WTC11 (cell line): ENCODE measurements around the gene NSMCE3. TPM values are rescaled to one million over a fixed set of nuclear protein-coding genes. Genes with fewer than 3 reads are reported as not detected.

Experiments
- ATAC-seq: fragments of 200-7000 bp; cut with Tn5 transposase; 2 replicates; pipeline ENCODE4 v1.10.0; 2021; ENCODE audit warnings: mild to moderate bottlenecking, moderate library complexity
- CTCF ChIA-PET: fragments of 300-600 bp; sonication (Branson Sonifier 250); formaldehyde crosslinking; loops from one replicate; lab custom pipeline; 2021; ENCODE audit warnings: antibody characterized with exemption; lab: Charles Lee
- POLR2A ChIA-PET: fragments of 350-600 bp; sonication (Branson Sonifier 250); formaldehyde crosslinking; loops from one replicate; lab custom pipeline; 2021; ENCODE audit warnings: antibody characterized with exemption; lab: Charles Lee
- DNase-seq: peaks from one replicate; pipeline ENCODE4 v3.0.0; 2021; ENCODE audit warnings: low spot score
- H3K27ac Mint-ChIP-seq: 2 replicates; pipeline ENCODE4 v1.8.0; 2021; ENCODE audit warnings: mixed read lengths
- H3K27me3 Mint-ChIP-seq: 2 replicates; pipeline ENCODE4 v1.8.0; 2021; ENCODE audit warnings: low read depth, mild to moderate bottlenecking, moderate library complexity, mixed read lengths
- H3K36me3 Mint-ChIP-seq: 2 replicates; pipeline ENCODE4 v1.8.0; 2021; ENCODE audit warnings: mixed read lengths
- H3K4me1 Mint-ChIP-seq: 2 replicates; pipeline ENCODE4 v1.8.0; 2022; ENCODE audit warnings: mixed read lengths
- H3K4me3 Mint-ChIP-seq: 2 replicates; pipeline ENCODE4 v1.8.0; 2021; ENCODE audit warnings: mild to moderate bottlenecking, moderate library complexity, mixed read lengths
- H3K9me3 Mint-ChIP-seq: 2 replicates; pipeline ENCODE4 v1.8.0; 2021; ENCODE audit warnings: mixed read lengths
- AFF4 ChIP-seq: sonication (generic); formaldehyde crosslinking; IDR thresholded peaks from 2 replicates; pipeline ENCODE4 v1.8.1; 2023; ENCODE audit warnings: mild to moderate bottlenecking, missing genetic modification reagents, borderline replicate concordance
- CDX4 ChIP-seq: fragments of 250-450 bp; sonication (Bioruptor Pico); IDR thresholded peaks from 2 replicates; pipeline ENCODE4 v1.9.0; 2021; ENCODE audit warnings: moderate library complexity, mild to moderate bottlenecking, inconsistent platforms, borderline replicate concordance
- ESRRA ChIP-seq: sonication (generic); formaldehyde crosslinking; IDR thresholded peaks from 2 replicates; pipeline ENCODE4 v1.8.1; 2022; ENCODE audit warnings: mild to moderate bottlenecking, missing genetic modification reagents, borderline replicate concordance
- FOXP4 ChIP-seq: sonication (generic); formaldehyde crosslinking; IDR thresholded peaks from 2 replicates; pipeline ENCODE4 v1.8.0; 2022; ENCODE audit warnings: mild to moderate bottlenecking, missing genetic modification reagents
- GABPB1 ChIP-seq: sonication (generic); formaldehyde crosslinking; IDR thresholded peaks from 2 replicates; pipeline ENCODE4 v1.8.1; 2023; ENCODE audit warnings: mild to moderate bottlenecking, missing genetic modification reagents
- JAZF1 ChIP-seq: fragments of 250-450 bp; sonication (Bioruptor Pico); IDR thresholded peaks from 2 replicates; pipeline ENCODE4 v1.9.0; 2021; ENCODE audit warnings: moderate library complexity, mild to moderate bottlenecking, inconsistent platforms
- MXD4 ChIP-seq: fragments of 250-450 bp; sonication (Bioruptor Pico); IDR thresholded peaks from 2 replicates; pipeline ENCODE4 v1.8.0; 2021; ENCODE audit warnings: mild to moderate bottlenecking, moderate library complexity, borderline replicate concordance
- MYBL2 ChIP-seq: sonication (generic); formaldehyde crosslinking; IDR thresholded peaks from 2 replicates; pipeline ENCODE4 v1.8.1; 2023; ENCODE audit warnings: mild to moderate bottlenecking, moderate library complexity, missing genetic modification reagents
- NFE2L1 ChIP-seq: sonication (generic); formaldehyde crosslinking; IDR thresholded peaks from 2 replicates; pipeline ENCODE4 v1.8.1; 2023; ENCODE audit warnings: missing genetic modification reagents
- TEAD1 ChIP-seq: sonication (generic); formaldehyde crosslinking; IDR thresholded peaks from 2 replicates; pipeline ENCODE4 v1.8.0; 2022; ENCODE audit warnings: mild to moderate bottlenecking, missing genetic modification reagents
- ZNF138 ChIP-seq: sonication (generic); formaldehyde crosslinking; conservative IDR thresholded peaks from 2 replicates; pipeline ENCODE4 v1.8.1; 2022; ENCODE audit warnings: mild to moderate bottlenecking, moderate library complexity, missing genetic modification reagents
- ZNF281 ChIP-seq: sonication (generic); formaldehyde crosslinking; IDR thresholded peaks from 2 replicates; pipeline ENCODE4 v1.8.0; 2023; ENCODE audit warnings: mild to moderate bottlenecking, missing genetic modification reagents
- ZNF425 ChIP-seq: fragments of 250-450 bp; sonication (Bioruptor Pico); conservative IDR thresholded peaks from 2 replicates; pipeline ENCODE4 v1.9.0; 2021; ENCODE audit warnings: mild to moderate bottlenecking
- total RNA-seq: library from RNA; stranded (reverse); gene quantifications from 3 replicates; pipeline ENCODE4 v1.2.3, GENCODE V29; 2021
- TF ChIP-seq, protein P1 (sequence below): sonication (generic); formaldehyde crosslinking; IDR thresholded peaks from 2 replicates; pipeline ENCODE4 v1.8.1; 2022; ENCODE audit warnings: mild to moderate bottlenecking, missing genetic modification reagents, moderate library complexity, borderline replicate concordance
- TF ChIP-seq, protein P2 (sequence below): fragments of 250-450 bp; sonication (Bioruptor Pico); IDR thresholded peaks from 2 replicates; pipeline ENCODE4 v1.9.0; 2021; ENCODE audit warnings: mild to moderate bottlenecking
- TF ChIP-seq, protein P3 (sequence below): sonication (generic); formaldehyde crosslinking; IDR thresholded peaks from 2 replicates; pipeline ENCODE4 v1.8.0; 2022; ENCODE audit warnings: mild to moderate bottlenecking, missing genetic modification reagents

The NSMCE3 gene
- total RNA-seq, 1 experiment from 2014 or later: 6.6 TPM

DNA sequence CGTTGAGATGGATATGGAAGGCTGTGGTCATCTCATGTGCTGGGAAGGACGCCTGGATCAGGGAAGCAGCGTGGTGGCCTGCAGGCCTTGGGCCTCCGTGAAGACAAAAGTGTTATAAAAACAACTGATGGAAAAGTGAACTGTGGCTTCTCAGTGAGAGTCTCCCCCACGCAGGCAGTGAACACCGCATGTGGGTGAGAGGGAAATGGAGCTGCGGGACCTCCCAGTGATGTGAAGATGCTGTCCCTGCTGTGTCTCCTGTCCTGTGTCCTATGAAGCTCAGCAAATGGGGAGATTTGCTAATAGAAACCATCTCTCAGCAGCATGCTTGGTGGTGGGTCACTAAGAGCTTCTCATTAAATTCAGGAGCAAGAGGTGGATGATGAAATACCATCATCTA lies 25.1 kb downstream of the NSMCE3 start:
- TF ChIP-seq TEAD1: no peak
- TF ChIP-seq MXD4: no peak
- TF ChIP-seq NFE2L1: no peak
- TF ChIP-seq ESRRA: no peak
- no peak for TF ChIP-seq AFF4 (CRISPR knock-in tag)
- TF ChIP-seq, protein P1, sequence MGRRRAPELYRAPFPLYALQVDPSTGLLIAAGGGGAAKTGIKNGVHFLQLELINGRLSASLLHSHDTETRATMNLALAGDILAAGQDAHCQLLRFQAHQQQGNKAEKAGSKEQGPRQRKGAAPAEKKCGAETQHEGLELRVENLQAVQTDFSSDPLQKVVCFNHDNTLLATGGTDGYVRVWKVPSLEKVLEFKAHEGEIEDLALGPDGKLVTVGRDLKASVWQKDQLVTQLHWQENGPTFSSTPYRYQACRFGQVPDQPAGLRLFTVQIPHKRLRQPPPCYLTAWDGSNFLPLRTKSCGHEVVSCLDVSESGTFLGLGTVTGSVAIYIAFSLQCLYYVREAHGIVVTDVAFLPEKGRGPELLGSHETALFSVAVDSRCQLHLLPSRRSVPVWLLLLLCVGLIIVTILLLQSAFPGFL (CRISPR knock-in tag): no peak
- TF ChIP-seq, protein P2, sequence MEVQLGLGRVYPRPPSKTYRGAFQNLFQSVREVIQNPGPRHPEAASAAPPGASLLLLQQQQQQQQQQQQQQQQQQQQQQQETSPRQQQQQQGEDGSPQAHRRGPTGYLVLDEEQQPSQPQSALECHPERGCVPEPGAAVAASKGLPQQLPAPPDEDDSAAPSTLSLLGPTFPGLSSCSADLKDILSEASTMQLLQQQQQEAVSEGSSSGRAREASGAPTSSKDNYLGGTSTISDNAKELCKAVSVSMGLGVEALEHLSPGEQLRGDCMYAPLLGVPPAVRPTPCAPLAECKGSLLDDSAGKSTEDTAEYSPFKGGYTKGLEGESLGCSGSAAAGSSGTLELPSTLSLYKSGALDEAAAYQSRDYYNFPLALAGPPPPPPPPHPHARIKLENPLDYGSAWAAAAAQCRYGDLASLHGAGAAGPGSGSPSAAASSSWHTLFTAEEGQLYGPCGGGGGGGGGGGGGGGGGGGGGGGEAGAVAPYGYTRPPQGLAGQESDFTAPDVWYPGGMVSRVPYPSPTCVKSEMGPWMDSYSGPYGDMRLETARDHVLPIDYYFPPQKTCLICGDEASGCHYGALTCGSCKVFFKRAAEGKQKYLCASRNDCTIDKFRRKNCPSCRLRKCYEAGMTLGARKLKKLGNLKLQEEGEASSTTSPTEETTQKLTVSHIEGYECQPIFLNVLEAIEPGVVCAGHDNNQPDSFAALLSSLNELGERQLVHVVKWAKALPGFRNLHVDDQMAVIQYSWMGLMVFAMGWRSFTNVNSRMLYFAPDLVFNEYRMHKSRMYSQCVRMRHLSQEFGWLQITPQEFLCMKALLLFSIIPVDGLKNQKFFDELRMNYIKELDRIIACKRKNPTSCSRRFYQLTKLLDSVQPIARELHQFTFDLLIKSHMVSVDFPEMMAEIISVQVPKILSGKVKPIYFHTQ (CRISPR knock-in tag): no peak
- TF ChIP-seq ZNF425 (CRISPR knock-in tag): no peak
- no peak for TF ChIP-seq FOXP4 (CRISPR knock-in tag)
- no peak for TF ChIP-seq CDX4 (CRISPR knock-in tag)
- TF ChIP-seq JAZF1 (CRISPR knock-in tag): no peak
- TF ChIP-seq, protein P3, sequence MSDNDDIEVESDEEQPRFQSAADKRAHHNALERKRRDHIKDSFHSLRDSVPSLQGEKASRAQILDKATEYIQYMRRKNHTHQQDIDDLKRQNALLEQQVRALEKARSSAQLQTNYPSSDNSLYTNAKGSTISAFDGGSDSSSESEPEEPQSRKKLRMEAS (CRISPR knock-in tag): no peak
- TF ChIP-seq ZNF281 (CRISPR knock-in tag): no peak
- no peak for TF ChIP-seq GABPB1 (CRISPR knock-in tag)
- TF ChIP-seq MYBL2 (CRISPR knock-in tag): no peak
- no peak for TF ChIP-seq ZNF138 (CRISPR knock-in tag)
- POLR2A ChIA-PET: no interaction called here
- no peaks in the 10 kb centered on the region for H3K27me3 Mint-ChIP-seq
- CTCF ChIA-PET: interaction anchor here (1.0 kb wide), 1 partner anchor 119 kb away, joined by 3 read pairs; no protein-coding TSS in a partner anchor
- peaks cover 15% of the 10 kb centered on the region for H3K4me1 Mint-ChIP-seq
- DNase-seq (no peak), ATAC-seq (no peak)
- H3K36me3 Mint-ChIP-seq: no peaks in the 10 kb centered on the region
- H3K27ac Mint-ChIP-seq: no peak overlapping the region
- H3K4me3 Mint-ChIP-seq: no peak overlapping the region
- H3K9me3 Mint-ChIP-seq: peaks cover under 1% of the 10 kb centered on the region
